SK-N-SH (cell line): ENCODE results near the gene IP6K2. TPM values are rescaled to one million over a fixed set of nuclear protein-coding genes. Genes with fewer than 3 reads are reported as not detected.

ENCODE experiments used
- CTCF ChIA-PET: fragments of 300-600, 350-600 bp; formaldehyde crosslinking; extraction: SDS; loops from one replicate; lab custom pipeline; 2021; lab: Yijun Ruan, JAX
- POLR2A ChIA-PET: fragments of 350-600 bp; sonication (Branson Sonifier 250); formaldehyde crosslinking; extraction: SDS; loops from one replicate; lab custom pipeline; 2020; ENCODE audit warnings: antibody characterized with exemption, inconsistent platforms; lab: Yijun Ruan, JAX
- DNase-seq: peaks from one replicate; pipeline ENCODE4 v3.0.0; 2012
- H2AFZ ChIP-seq: fragments of 200-600 bp; sonication (generic); 2 replicates; pipeline ENCODE4 v1.8.1; 2016; ENCODE audit warnings: antibody characterized with exemption, mild to moderate bottlenecking, low read depth
- H3F3A ChIP-seq: fragments of 200-600 bp; sonication (generic); replicated peaks from 2 replicates; pipeline ENCODE3; 2016; ENCODE audit warnings: antibody characterized with exemption, mild to moderate bottlenecking; ENCODE audit not compliant: insufficient read depth
- H3K27ac ChIP-seq, 2 experiments: fragments of 200-500 bp in 1 of 2; fragments of 200-600 bp in 1 of 2; sonication (Bioruptor generic) in 1 of 2; sonication (generic), shearing (Covaris generic) in 1 of 2; 2 replicates each; pipeline versions ENCODE4 v1.5.1 to v1.6.1; 2014 to 2016; ENCODE audit warnings: low read depth in 2 of 2, inconsistent platforms in 1 of 2, low read length in 1 of 2, mild to moderate bottlenecking in 1 of 2, mixed read lengths in 1 of 2
- H3K27me3 ChIP-seq: fragments of 200-600 bp; sonication (generic), shearing (Covaris generic); 2 replicates; pipeline ENCODE4 v1.6.1; 2016; ENCODE audit warnings: mixed run types; ENCODE audit not compliant: insufficient read depth
- H3K36me3 ChIP-seq, 2 experiments: fragments of 200-500 bp in 1 of 2; fragments of 200-600 bp in 1 of 2; sonication (Bioruptor generic) in 1 of 2; sonication (generic) in 1 of 2; replicated peaks in 1 of 2; 2 replicates each; pipeline versions ENCODE3 to v1.5.1; 2014 to 2016; ENCODE audit warnings: low read length in 1 of 2, mild to moderate bottlenecking in 1 of 2; ENCODE audit not compliant: insufficient read depth in 2 of 2, control insufficient read depth in 1 of 2
- H3K4me1 ChIP-seq, 2 experiments: fragments of 200-500 bp in 1 of 2; fragments of 200-600 bp in 1 of 2; sonication (Bioruptor generic) in 1 of 2; sonication (generic), shearing (Covaris generic) in 1 of 2; 2 replicates each; pipeline versions ENCODE4 v1.5.1 to v1.6.1; 2014 to 2016; ENCODE audit warnings: low read depth in 1 of 2, low read length in 1 of 2, mixed run types in 1 of 2; ENCODE audit not compliant: insufficient read depth in 2 of 2, control insufficient read depth in 1 of 2
- H3K4me2 ChIP-seq: fragments of 200-600 bp; sonication (generic), shearing (Covaris generic); 2 replicates; pipeline ENCODE4 v1.6.1; 2017; ENCODE audit warnings: mixed run types
- H3K4me3 ChIP-seq, 2 experiments: fragments of 200-500 bp in 1 of 2; fragments of 200-600 bp in 1 of 2; sonication (Bioruptor generic) in 1 of 2; sonication (generic), shearing (Covaris generic) in 1 of 2; 2 replicates each; pipeline versions ENCODE4 v1.5.1 to v1.8.1; 2014 to 2016; ENCODE audit warnings: low read depth in 2 of 2, inconsistent platforms in 1 of 2, low read length in 1 of 2, mild to moderate bottlenecking in 1 of 2, mixed read lengths in 1 of 2, moderate library complexity in 1 of 2
- H3K79me2 ChIP-seq: fragments of 200-600 bp; sonication (generic); 2 replicates; pipeline ENCODE4 v1.8.1; 2017; ENCODE audit warnings: mild to moderate bottlenecking; ENCODE audit not compliant: insufficient read depth
- H3K9ac ChIP-seq: fragments of 200-600 bp; sonication (generic); 2 replicates; pipeline ENCODE4 v1.6.1; 2017; ENCODE audit warnings: mixed run types
- H3K9me2 ChIP-seq: fragments of 200-600 bp; sonication (generic); 2 replicates; pipeline ENCODE4 v1.6.1; 2017; ENCODE audit warnings: mixed run types
- H3K9me3 ChIP-seq: fragments of 200-600 bp; sonication (generic); 2 replicates; pipeline ENCODE4 v1.6.1; 2017; ENCODE audit warnings: mixed run types, mild to moderate bottlenecking, moderate library complexity
- H4K20me1 ChIP-seq: fragments of 200-600 bp; sonication (generic); 2 replicates; pipeline ENCODE4 v1.6.1; 2017; ENCODE audit warnings: mild to moderate bottlenecking, mixed run types; ENCODE audit not compliant: insufficient read depth
- GATA2 ChIP-seq: sonication (generic); formaldehyde crosslinking; IDR thresholded peaks from 2 replicates; pipeline ENCODE4 v1.5.0; 2020; ENCODE audit warnings: mild to moderate bottlenecking, missing genetic modification reagents
- NFIC ChIP-seq: IDR thresholded peaks from 2 replicates; pipeline ENCODE4 v1.4.0; 2012; ENCODE audit warnings: borderline replicate concordance
- POLR2AphosphoS5 ChIP-seq: IDR thresholded peaks from 2 replicates; pipeline ENCODE4 v1.6.1; 2012; ENCODE audit warnings: low read depth, low read length
- RCOR1 ChIP-seq: fragments of 150-350 bp; IDR thresholded peaks from 2 replicates; pipeline ENCODE4 v1.6.1; 2017; ENCODE audit warnings: antibody characterized with exemption, low read length
- REST ChIP-seq: IDR thresholded peaks from 2 replicates; pipeline ENCODE4 v1.6.1; 2012; ENCODE audit warnings: mild to moderate bottlenecking, low read depth, low read length, moderate library complexity
- SIN3A ChIP-seq: IDR thresholded peaks from 2 replicates; pipeline ENCODE4 v1.6.1; 2012; ENCODE audit warnings: low read depth, mild to moderate bottlenecking, low read length, moderate library complexity, borderline replicate concordance
- SMC3 ChIP-seq: IDR thresholded peaks from 2 replicates; pipeline ENCODE4 v1.6.1; 2012; ENCODE audit warnings: low read depth, low read length, improper control_type of control experiment
- TAF1 ChIP-seq: IDR thresholded peaks from 2 replicates; pipeline ENCODE4 v1.6.1; 2012; ENCODE audit warnings: low read depth, mild to moderate bottlenecking, low read length, moderate library complexity, borderline replicate concordance
- USF2 ChIP-seq: fragments of 150-350 bp; IDR thresholded peaks from 2 replicates; pipeline ENCODE4 v1.6.1; 2017; ENCODE audit warnings: antibody characterized with exemption, low read length, low read depth, borderline replicate concordance
- WGBS: methylation state at CpG from one replicate; pipeline ENCODE4 v1.1.6; 2017; ENCODE audit warnings: low lambda C conversion rate; 5-methylcytosine and 5-hydroxymethylcytosine counted together
- polyA plus RNA-seq, 3 experiments: library from polyadenylated mRNA; depleted of rRNA; stranded (reverse); fragments of >200 nt; gene quantifications; 2 replicates each; pipeline ENCODE4 v1.2.3, GENCODE V29; 2012

IP6K2 gene
- polyA plus RNA-seq, 1 of the 3 experiments (the other 2 are of a cell fraction) = 178 TPM

GRCh38 chr3:48661501-48662144 lies 55.4 kb downstream of the IP6K2 start:
- no peak overlapping the region for H2AFZ ChIP-seq
- POLR2A ChIA-PET = interaction anchor here (0.6 to 1.9 kb wide), 4 partner anchors 26 to 102 kb away, joined by 3 to 15 read pairs (median 4); partner anchors contain the start of genes IP6K2 and SLC26A6

More at GRCh38 chr3:48661501-48662144, 55.4 kb downstream of the IP6K2 start:
- H3K36me3 ChIP-seq = peaks cover 15 to 38% of the 10 kb centered on the region in 2 experiments
- TF ChIP-seq RCOR1 = no peak
- TF ChIP-seq SMC3 = no peak
- TF ChIP-seq TAF1 = no peak
- peak; percentile 96 for TF ChIP-seq SIN3A
- no peak for TF ChIP-seq NFIC
- TF ChIP-seq GATA2 (CRISPR knock-in tag) = no peak
- TF ChIP-seq POLR2AphosphoS5 = no peak
- TF ChIP-seq USF2 = no peak
- peak; percentile 99 for TF ChIP-seq REST
- 81% methylated on average over 47 of the region's 67 CpGs for WGBS
- peaks cover 16% of the 10 kb centered on the region; the same call in 1 of the 2 replicates for H4K20me1 ChIP-seq
- H3K4me1 ChIP-seq = peaks cover 4 to 23% of the 10 kb centered on the region in 2 experiments; a peak in 2 of 4 replicates
- no peaks in the 10 kb centered on the region for H3K9me3 ChIP-seq
- no peak overlapping the region for H3K27ac ChIP-seq
- CTCF ChIA-PET = interaction anchor here (0.6 to 4.5 kb wide), 4 partner anchors 26 to 467 kb away, joined by 3 to 33 read pairs (median 4); partner anchors contain the start of genes ARIH2 and SLC26A6
- H3F3A ChIP-seq = peaks cover 12% of the 10 kb centered on the region
- no peak for DNase-seq
- H3K4me2 ChIP-seq = peak overlapping the region; percentile 98; the same call in 1 of the 2 replicates
- H3K9me2 ChIP-seq = no peaks in the 10 kb centered on the region
- peaks cover 28% of the 10 kb centered on the region for H3K79me2 ChIP-seq
- no peak overlapping the region; the same call in 1 of the 2 replicates for H3K9ac ChIP-seq
- H3K4me3 ChIP-seq = peak overlapping the region; percentile 61 to 77
- H3K27me3 ChIP-seq = no peaks in the 10 kb centered on the region
